ENCODE measurements around the gene CCDC183. TPM values are rescaled to one million over a fixed set of nuclear protein-coding genes. Genes with fewer than 3 reads are reported as not detected.

CCDC183 gene
- total and polyA plus RNA-seq, 10 of the 15 experiments (the other 5 are each of a cell fraction or from before 2014, with no cell fraction given), result 0.04 to 1.2 (median 0.55) TPM; not detected in 5

DNA sequence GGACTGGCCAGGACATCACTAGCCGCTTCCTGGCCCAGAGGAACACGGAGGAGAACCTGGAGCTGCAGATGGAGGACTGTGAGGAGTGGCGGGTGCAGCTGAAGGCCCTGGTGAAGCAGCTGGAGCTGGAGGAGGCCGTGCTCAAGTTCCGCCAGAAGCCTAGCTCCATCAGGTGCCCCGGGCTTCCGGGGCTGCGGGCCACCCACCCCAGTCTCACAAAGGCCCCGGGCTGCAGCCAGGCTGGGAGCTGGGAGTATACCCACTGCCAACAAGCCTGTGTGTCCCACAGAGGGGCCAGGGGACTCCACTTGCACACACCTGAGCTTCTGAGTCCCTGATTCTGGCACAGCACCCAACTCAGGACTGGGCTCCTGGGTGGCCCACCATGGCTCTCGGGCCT is 9.9 kb downstream of the CCDC183 start:
- H3K27ac ChIP-seq (ENCODE audit: control insufficient read depth, insufficient read depth), result no peak overlapping the region
- ChIA-PET POLR2A (interaction anchor here (0.5 to 1.2 kb wide), 3 partner anchors 9 to 344 kb away, joined by 3 to 4 read pairs (median 3); no protein-coding TSS in a partner anchor), RAD21 (ENCODE audit: unreplicated experiment) (interaction anchor here (1.4 kb wide), 1 partner anchor 229 kb away, joined by 4 read pairs; no protein-coding TSS in a partner anchor), CTCF (interaction anchor here (0.9 to 4.4 kb wide), 8 partner anchors 12 to 386 kb away, joined by 3 to 15 read pairs (median 5); partner anchors contain the start of gene AJM1), SMC1A (ENCODE audit: uncharacterized antibody, unreplicated experiment) (no interaction called here)
- no peak overlapping the region; the same call in 1 of the 2 replicates for H3K4me2 ChIP-seq (ENCODE audit: control insufficient read depth, insufficient read depth)
- no peaks in the 10 kb centered on the region for H3K9me3 ChIP-seq (replicated peaks; ENCODE audit: control insufficient read depth, insufficient read depth, low read length)
- no peak for DNase-seq (ENCODE audit: low read depth, low spot score)
- H3K79me2 ChIP-seq (ENCODE audit: control insufficient read depth, insufficient read depth, low read length), result peaks cover 32% of the 10 kb centered on the region
- FAIRE-seq, result no peak
- in situ Hi-C loops (cut with MboI) (no loop called here), intact Hi-C loops (cut with micrococcal nuclease; ENCODE audit: unreplicated experiment) (loop anchor here (10.0 kb wide), 1 partner anchor 79 kb away; the partner anchor contains the start of gene TRAF2)
- no peak overlapping the region for H2AFZ ChIP-seq (ENCODE audit: control insufficient read depth, low read depth, low read length)
- H4K20me1 ChIP-seq (ENCODE audit: control insufficient read depth, insufficient read depth), result no peaks in the 10 kb centered on the region
- 93% methylated on average over 10 of the region's 10 CpGs for WGBS (ENCODE audit: insufficient coverage, insufficient replicate concordance, low lambda C conversion rate, missing lambda C conversion rate)
- no peak for ATAC-seq
- no peak overlapping the region for H3K4me3 ChIP-seq
- H3K9ac ChIP-seq (ENCODE audit: control insufficient read depth, insufficient read depth, low read length), result no peak overlapping the region
- H3K4me1 ChIP-seq (ENCODE audit: control insufficient read depth, insufficient read depth, low read length), result peaks cover 7% of the 10 kb centered on the region
- H3K27me3 ChIP-seq (replicated peaks in 1 of 2; ENCODE audit: control insufficient read depth in 2 of 2, insufficient read depth in 2 of 2, low read length in 1 of 2), result no peaks in the 10 kb centered on the region
- no TSS peak for BruUV-seq (replicated peaks)
- peaks cover 0 to 4% of the 10 kb centered on the region in 2 experiments; a peak in 2 of 4 replicates for H3K36me3 ChIP-seq (ENCODE audit: control insufficient read depth in 2 of 2, insufficient read depth in 2 of 2, low read length in 1 of 2)
- no peak for TF ChIP-seq CHD1 (IDR thresholded peaks at IDR 0.05; ENCODE audit: low read depth, low read length)
- no peak for TF ChIP-seq CHD4 (IDR thresholded peaks at IDR 0.05)
- TF ChIP-seq, protein P1, sequence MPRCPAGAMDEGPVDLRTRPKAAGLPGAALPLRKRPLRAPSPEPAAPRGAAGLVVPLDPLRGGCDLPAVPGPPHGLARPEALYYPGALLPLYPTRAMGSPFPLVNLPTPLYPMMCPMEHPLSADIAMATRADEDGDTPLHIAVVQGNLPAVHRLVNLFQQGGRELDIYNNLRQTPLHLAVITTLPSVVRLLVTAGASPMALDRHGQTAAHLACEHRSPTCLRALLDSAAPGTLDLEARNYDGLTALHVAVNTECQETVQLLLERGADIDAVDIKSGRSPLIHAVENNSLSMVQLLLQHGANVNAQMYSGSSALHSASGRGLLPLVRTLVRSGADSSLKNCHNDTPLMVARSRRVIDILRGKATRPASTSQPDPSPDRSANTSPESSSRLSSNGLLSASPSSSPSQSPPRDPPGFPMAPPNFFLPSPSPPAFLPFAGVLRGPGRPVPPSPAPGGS (IDR thresholded peaks at IDR 0.05; ENCODE audit: borderline replicate concordance, insufficient read depth, low read depth, low read length, poor library complexity, severe bottlenecking), result no peak
- TF ChIP-seq HSF1 (IDR thresholded peaks at IDR 0.05; ENCODE audit: low read depth, low read length), result no peak
- TF ChIP-seq, protein P2, sequence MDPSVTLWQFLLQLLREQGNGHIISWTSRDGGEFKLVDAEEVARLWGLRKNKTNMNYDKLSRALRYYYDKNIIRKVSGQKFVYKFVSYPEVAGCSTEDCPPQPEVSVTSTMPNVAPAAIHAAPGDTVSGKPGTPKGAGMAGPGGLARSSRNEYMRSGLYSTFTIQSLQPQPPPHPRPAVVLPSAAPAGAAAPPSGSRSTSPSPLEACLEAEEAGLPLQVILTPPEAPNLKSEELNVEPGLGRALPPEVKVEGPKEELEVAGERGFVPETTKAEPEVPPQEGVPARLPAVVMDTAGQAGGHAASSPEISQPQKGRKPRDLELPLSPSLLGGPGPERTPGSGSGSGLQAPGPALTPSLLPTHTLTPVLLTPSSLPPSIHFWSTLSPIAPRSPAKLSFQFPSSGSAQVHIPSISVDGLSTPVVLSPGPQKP (IDR thresholded peaks at IDR 0.05; ENCODE audit: low read depth, low read length), result no peak
- TF ChIP-seq RELA (IDR thresholded peaks at IDR 0.05; ENCODE audit: borderline replicate concordance, partially characterized antibody), result no peak
- TF ChIP-seq, protein P3, sequence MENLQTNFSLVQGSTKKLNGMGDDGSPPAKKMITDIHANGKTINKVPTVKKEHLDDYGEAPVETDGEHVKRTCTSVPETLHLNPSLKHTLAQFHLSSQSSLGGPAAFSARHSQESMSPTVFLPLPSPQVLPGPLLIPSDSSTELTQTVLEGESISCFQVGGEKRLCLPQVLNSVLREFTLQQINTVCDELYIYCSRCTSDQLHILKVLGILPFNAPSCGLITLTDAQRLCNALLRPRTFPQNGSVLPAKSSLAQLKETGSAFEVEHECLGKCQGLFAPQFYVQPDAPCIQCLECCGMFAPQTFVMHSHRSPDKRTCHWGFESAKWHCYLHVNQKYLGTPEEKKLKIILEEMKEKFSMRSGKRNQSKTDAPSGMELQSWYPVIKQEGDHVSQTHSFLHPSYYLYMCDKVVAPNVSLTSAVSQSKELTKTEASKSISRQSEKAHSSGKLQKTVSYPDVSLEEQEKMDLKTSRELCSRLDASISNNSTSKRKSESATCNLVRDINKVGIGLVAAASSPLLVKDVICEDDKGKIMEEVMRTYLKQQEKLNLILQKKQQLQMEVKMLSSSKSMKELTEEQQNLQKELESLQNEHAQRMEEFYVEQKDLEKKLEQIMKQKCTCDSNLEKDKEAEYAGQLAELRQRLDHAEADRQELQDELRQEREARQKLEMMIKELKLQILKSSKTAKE (IDR thresholded peaks at IDR 0.05; ENCODE audit: low read depth, poor library complexity, severe bottlenecking), result no peak
- TF ChIP-seq SMAD5 (IDR thresholded peaks at IDR 0.05; ENCODE audit: low read depth), result no peak
- TF ChIP-seq MYB (IDR thresholded peaks at IDR 0.05; ENCODE audit: borderline replicate concordance, low read depth, low read length), result no peak
- TF ChIP-seq YY1 (IDR thresholded peaks at IDR 0.05; ENCODE audit: low read depth, low read length), result no peak
- no peak for TF ChIP-seq PAX8 (IDR thresholded peaks at IDR 0.05)
- no peak for TF ChIP-seq MXI1 (IDR thresholded peaks at IDR 0.05; ENCODE audit: low read depth, low read length)
- TF ChIP-seq WRNIP1 (IDR thresholded peaks at IDR 0.05; ENCODE audit: borderline replicate concordance, low read depth, low read length), result no peak
- TF ChIP-seq NR2C2 (IDR thresholded peaks at IDR 0.05; ENCODE audit: borderline replicate concordance, control insufficient read depth, insufficient read length, low read depth), result no peak
- no peak for TF ChIP-seq ATF7 (IDR thresholded peaks at IDR 0.05; ENCODE audit: low read depth)
- TF ChIP-seq, protein P4, sequence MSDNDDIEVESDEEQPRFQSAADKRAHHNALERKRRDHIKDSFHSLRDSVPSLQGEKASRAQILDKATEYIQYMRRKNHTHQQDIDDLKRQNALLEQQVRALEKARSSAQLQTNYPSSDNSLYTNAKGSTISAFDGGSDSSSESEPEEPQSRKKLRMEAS (IDR thresholded peaks at IDR 0.05; ENCODE audit: low read depth, low read length), result no peak
